Activated T-helper 17 cell treated with anti-CD3 and anti-CD28 coated beads, Interleukin-2, amount 50 U/mL, for 72 hours (primary cell): ENCODE results near the gene XXYLT1. TPM values are rescaled to one million over a fixed set of nuclear protein-coding genes. Genes with fewer than 3 reads are reported as not detected.

Experiments
- total RNA-seq, 2 donors: library from RNA; stranded (reverse); gene quantifications; one replicate each; pipeline ENCODE4 v1.2.3, GENCODE V29; 2022

XXYLT1 gene
- total RNA-seq, 2 donors from 2014 or later: 7.0 to 7.4 TPM

Other genes starting within 250 kb of the XXYLT1 start
- 10 to 100 TPM; 58.0 to 74.0 TPM for gene ACAP2, start 171.9 kb upstream of the XXYLT1 start, total RNA-seq